ENCODE data around the gene ADGRV1.
"Not testable (repeated sequence)": the region's sequence is repeated elsewhere in the genome, so short reads cannot be mapped to it uniquely, and the experiment has no call there.

The ADGRV1 gene

DNA sequence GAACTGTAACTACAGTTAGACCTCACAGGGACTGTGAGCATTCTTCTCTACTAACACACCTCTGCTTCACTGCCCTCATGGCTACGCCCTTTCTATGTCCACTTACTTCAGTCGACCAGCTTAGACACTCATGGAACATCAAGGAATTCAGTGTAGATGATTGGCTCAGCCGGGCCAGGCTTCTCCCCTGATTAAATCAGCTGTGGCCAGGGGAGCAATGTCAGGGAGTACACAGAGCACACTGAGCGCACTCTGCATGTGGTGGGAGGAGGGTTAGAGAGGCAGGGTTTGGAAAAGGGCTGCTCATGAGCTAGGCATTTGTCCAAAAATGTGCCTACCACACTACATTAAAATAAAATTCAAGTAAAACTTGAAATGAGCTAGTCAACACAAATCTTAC, 424.0 kb downstream of the ADGRV1 start:
- DNase-seq (ENCODE audit: low read depth in 4 of 4, low spot score in 1 of 4): no peak

DNA sequence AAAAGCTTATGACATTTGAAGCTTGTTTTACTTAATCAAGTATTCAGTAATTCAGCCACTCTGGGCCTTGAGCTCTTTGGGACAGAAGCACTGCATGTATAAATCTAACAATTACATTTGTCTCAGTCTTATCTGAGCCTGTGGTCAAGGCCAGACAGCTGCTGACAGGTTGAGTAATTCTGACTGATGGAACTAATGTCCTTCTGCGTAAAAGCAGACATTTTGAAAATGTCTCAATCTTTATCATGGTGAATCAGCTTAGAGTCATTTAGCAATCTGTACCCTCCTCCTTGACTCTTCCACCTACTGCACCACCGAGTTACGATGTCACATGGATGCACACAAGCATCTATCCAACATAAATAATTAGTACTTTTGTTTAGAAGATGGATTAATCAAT, 424.6 kb downstream of the ADGRV1 start:
- DNase-seq (ENCODE audit: low read depth in 4 of 4, low spot score in 1 of 4): no peak

DNA sequence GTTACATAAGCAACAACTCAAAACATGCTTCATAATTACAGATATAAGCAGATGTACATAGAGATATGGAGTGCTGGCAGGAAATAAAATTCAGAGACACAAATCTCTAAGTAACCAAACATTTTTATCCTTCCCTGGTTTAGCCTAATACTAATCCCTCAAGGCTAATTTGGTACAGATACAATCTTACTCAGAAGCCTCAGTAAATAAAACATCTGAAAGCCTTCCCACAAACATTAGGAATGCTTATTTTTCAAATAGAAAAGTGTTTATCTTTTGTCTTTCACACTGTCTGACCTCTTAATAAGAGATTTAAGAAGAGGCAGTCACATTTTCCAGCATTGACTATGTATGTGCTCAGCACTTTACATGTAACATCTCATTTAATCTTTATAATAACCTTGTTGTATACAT, 425.1 kb downstream of the ADGRV1 start:
- DNase-seq (ENCODE audit: low read depth in 4 of 4, low spot score in 1 of 4): no peak

DNA sequence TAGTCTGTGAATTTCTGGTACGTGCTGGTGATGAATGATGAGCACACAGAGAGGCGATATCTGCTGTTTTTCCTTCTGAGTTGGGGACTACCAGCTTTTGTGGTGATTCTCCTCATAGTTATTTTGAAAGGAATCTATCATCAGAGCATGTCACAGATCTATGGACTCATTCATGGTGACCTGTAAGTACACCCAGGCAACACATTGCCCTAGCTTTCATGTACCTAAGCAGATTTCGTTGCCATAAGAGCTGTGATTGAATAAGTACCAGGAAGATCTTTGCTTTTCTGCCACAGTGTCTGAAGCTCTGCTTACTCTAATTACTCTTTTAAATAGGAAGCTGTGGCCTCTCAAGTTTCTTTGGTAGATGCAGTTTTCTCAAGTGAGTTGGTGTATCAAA, 426.7 kb downstream of the ADGRV1 start:
- DNase-seq (ENCODE audit: low read depth in 4 of 4, low spot score in 1 of 4): no peak

DNA sequence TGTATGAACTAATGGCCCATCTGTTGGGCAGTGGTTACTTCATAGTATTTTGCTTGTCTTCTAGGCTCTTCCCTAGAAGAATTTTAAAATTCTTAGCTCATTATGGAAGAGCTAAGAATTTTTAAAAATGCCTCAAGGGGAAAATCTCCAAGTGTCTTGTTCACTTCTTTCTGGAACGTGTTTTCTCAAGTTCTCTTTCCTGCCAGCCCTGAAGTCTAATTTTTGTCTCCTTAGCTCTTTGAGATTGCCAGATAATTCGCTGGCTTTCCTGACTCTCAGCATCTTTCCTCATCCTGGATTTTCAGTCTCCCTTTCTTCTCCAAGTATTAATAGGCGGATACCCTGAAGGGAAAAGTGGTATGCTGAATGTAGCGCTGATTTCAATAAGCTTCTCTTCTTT, 429.1 kb downstream of the ADGRV1 start:
- DNase-seq (ENCODE audit: low read depth in 4 of 4, low spot score in 1 of 4): no peak

DNA sequence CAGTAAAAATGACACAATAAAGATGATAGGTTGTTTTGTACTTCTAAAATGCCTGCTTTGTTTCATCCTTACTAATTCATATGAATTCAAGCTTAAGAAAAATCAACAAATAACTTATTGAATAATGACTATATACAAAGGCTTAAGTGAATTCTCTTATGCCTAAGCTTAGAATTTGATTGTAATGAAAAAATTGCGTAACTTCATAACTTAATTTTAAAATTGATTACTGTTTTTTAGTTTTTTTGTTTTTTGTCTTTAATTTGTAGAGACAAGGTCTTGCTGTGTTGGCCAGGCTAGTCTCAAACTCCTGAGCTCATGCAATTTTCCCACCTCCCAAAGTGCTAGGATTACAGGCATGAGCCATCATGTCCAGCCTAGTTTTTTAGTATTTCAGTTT, 432.6 kb downstream of the ADGRV1 start:
- DNase-seq (ENCODE audit: low read depth in 4 of 4, low spot score in 1 of 4): no peak

DNA sequence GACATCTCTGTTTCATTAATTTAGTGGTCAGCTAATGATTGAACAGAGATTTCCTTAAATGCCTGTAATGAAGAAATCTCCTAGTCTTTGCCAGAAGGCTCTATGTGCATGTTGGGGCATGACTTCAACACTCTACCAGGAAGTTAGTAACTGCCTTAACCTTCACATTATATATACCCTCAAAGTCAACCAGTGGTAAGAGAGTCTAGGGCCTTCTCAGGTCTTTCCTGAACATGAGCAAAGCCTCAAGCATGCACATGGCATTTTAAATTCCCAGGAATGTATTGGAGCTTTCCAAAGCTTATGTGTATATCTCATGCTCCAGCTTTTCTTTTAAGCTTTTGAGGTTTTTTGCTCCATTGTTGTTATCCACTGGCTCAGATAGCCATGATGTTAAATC, 436.2 kb downstream of the ADGRV1 start:
- no peak for DNase-seq (ENCODE audit: low read depth in 4 of 4, low spot score in 1 of 4)

DNA sequence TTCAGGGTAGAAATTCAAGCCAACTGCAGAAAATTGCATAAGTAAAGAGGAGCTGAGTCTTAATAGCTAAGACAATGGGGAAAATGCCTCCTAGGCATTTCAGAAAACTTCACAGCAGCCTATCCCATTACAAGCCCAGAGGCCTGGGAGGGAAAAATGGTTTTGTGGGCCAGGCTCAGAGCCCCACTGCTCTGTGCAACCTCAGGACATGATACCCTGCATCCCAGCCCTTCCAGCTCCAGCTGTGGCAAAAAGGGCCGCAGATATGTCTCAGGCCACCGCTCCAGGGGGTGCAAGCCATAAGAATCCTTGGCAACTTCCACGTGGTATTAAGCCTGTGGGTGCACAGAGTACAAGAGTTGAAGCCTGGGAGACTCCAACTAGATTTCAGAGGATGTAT, 437.5 kb downstream of the ADGRV1 start:
- DNase-seq (ENCODE audit: low read depth in 4 of 4, low spot score in 1 of 4): no peak

DNA sequence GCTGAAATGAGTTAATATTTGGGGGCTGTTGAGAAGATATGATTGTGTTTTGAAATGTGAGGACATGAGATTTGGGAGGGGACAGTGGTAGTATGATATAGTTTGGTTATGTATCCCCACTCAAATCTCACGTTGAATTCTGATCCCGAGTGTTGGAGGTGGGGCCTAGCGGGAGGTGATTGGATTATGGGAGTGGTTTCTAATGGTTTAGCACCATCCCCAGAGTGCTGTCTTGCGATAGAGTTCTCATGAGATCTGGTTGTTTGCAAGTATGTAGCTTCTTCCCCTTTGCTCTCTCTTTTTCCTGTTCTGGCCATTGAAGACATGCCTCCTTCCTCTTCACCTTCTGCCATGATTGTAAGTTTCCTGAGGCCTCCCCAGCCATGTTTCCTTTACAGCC, 438.5 kb downstream of the ADGRV1 start:
- no peak for DNase-seq (ENCODE audit: low read depth in 4 of 4, low spot score in 1 of 4)

DNA sequence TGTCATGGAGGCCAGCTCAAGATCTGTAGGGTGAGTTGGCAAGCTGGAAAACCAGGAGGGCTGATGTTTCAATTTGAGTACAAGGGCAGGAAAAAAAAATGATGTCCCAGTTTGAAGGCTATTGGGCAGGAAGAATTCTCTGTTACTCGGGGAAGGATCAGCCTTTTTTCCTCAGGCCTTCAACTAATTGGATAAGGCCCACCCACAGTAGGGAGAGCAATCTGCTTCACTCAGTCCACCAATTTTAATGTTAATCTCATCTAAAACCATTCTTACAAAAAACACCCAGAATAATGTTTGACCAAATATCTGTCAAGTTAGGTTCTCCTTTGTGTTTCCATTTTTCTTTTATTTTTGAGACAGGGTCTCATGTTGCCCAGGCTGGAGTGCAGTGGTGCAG, 442.1 kb downstream of the ADGRV1 start:
- DNase-seq (ENCODE audit: low read depth in 4 of 4, low spot score in 1 of 4): no peak

DNA sequence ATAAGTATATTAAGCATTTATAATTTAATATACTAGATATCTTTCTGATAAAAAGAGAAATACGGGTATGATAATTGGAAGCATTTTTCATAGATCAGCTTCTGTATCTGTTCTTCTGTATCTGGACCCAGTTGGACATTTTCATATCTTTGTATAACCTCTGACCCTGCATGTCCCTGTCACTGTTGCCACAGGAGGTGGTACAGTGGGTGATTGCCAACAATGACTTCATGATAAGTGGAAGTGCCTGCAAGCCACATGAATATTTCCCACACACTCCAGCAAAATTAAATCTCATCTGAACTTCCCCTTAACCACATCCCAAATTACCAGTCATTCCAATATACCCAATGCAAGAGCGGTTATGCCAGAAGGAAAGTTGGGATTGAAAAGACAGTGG, 448.1 kb downstream of the ADGRV1 start:
- no peak for DNase-seq (ENCODE audit: low read depth in 4 of 4, low spot score in 1 of 4)

DNA sequence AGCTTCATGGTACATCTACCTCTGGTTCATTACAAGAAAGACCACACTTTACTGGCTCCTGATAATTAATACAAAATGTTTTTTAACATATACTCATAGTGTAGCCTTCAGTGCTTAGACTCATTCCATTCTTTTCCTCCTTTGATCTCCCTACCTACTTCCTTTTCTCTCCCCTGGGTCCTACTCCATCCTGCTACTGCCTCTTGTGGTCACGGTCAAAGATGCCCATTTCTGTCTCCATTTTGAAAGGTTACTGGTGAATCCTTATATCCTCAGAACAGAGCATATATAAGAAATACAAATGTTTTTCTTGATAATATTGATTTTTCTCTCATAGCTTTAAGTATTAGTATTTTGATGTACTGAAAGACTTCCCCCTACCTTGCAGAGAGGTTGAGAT, 448.7 kb downstream of the ADGRV1 start:
- DNase-seq (ENCODE audit: low read depth in 4 of 4, low spot score in 1 of 4): no peak

DNA sequence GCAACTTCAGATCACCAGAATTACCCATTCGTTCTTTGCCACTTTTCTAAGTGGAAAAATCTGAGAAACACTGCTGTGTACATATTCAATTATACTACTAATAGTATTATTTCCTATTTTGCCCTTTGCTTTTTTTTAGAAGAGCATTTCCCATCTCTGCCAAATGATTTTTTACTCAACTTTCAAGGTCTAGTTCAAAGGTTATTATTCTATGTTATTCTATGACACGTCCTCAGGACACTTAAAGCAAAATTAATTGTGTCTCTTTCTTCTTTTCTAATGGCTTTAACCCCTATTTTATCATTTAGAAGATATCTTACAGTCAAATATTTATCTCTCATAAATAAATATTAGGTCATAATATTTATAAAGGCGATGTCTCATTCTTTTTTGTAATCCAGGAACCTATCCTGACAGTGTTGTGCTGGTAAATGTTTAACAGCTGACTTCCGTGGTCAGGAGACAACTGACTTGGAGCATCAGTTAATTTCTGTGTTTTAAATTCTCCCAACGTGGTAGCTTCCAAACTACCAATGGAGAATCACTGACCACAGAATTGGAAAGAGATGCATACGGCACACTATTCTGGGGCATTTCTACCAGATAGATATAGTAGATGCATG, 449.3 kb downstream of the ADGRV1 start:
- DNase-seq (ENCODE audit: low read depth in 4 of 4, low spot score in 1 of 4): no peak

DNA sequence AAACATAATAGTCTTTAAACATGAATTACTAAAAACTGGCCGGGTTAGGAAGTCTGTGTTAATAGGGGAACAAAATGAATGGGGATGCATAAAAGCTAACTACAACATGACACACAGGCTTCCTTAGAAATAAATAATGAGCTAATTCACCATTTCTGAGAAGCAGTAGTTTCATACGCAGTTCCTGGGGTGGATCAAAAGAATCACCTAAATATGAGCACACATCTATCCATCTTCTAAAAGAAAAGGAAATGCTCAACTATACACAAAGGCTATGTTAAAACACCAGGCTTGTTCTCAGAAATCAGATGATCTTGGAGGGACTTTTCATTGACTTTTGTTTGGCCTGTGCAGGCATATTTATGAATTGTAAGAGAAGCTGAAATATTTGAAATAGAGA, 451.5 kb downstream of the ADGRV1 start:
- DNase-seq (ENCODE audit: low read depth in 4 of 4, low spot score in 1 of 4): no peak

DNA sequence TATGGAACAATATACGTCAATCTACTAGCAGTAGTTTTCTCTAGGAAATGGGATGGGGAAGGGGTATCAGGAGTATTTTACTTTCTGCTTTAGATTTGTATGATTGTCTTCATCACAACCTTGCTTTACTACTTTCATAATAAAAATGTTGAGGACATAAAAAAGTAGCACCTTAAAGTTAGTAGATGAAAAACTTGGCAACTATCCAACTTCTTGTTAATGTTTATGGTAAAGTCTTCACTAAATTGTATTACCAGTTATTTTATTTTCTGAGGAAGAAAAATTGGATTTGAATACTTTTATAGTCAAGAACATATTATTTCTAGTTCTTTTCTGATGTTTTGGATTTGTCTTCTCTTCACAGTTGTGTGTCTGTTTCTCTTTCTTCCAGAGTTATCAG, 452.4 kb downstream of the ADGRV1 start:
- no peak for DNase-seq (ENCODE audit: low read depth in 4 of 4, low spot score in 1 of 4)

DNA sequence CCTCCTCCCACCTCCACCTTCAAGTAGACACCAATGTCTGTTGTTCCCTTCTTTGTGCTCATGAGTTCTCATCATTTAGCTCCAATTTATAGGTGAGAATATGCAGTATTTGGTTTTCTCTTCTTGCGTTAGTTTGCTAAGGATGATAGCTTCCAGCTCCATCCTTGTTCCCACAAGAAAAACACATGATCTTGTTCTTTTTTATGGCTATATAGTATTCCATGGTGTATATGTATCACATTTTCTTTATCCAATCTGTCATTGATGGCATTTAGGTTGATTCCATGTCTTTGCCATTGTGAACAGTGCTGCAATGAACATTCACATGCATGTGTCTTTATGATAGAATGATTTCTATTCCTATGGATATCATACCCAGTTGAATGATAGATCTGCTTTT, 454.3 kb downstream of the ADGRV1 start:
- not testable (repeated sequence) for DNase-seq (ENCODE audit: low read depth in 4 of 4, low spot score in 1 of 4)

DNA sequence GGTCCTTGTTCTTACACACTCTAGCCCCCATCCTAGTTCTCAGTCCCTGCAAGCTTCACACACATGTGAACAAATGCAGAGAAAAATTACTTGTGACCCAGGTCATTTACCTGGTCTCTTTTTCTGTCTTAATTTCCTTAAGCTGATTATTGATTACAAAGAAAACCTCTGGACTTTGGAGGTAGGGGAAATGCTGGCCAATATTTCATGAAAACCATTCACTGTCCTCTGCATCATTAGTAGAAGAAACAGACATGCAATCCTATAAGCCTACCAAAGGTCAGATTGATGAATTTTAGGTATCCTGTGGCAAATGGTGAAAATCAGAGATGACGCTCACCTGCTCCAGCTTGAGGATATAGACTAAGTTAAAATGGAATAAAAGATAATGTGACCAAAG, 457.7 kb downstream of the ADGRV1 start:
- DNase-seq (ENCODE audit: low read depth in 4 of 4, low spot score in 1 of 4): no peak

DNA sequence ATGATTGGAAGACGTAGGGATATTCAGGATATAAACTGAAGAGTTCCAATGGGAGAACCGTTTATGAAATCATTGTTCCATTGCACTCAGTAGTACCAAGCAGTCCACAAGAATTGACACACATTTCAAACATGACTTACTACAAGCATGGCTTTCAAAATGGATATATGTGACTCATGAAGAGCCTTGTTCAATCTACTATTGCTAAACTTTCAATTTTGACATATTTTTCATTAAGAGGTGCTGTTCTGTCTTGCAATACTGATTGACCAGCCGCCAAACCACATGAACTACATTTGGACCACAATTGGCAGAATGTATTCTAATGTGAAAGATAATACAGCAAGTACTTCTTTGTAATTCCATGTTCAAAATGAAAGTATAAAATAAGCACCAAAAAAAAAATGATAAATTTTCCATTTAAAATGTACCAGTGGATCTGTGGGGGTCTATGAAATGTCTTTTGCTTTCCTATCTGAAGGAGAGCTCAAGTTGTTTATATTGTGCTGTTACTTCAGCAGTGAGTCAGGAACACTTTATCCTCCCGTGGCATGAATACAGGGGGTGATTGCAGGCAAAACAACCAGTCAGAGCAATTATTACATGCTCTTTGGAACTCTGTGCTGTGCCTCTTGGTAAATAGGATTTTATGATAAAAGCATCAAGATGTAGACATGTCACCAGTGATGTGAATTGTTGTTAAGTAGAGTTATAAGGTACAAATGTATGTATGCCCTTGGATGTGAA, 458.5 kb downstream of the ADGRV1 start:
- DNase-seq (ENCODE audit: low read depth in 4 of 4, low spot score in 1 of 4): no peak

DNA sequence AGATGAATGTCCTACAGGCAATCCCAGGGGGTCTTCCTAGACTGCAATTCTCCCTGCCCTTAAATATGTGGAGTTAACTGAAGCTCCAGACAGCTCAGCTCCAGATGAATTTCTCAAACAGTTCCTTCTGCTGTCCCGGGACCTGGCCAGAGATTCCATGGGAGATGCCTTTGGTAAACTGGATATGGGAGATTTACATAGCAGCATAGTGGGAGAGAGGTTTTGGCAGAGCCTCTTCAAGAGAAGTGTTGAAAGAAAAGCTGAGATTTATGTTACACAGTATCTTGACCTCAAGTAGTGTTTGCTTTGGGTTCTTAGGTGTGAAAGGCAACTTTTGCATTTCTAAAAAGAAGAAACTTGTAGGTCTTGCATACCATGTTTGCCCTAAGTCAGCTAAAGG, 459.6 kb downstream of the ADGRV1 start:
- no peak for DNase-seq (ENCODE audit: low read depth in 4 of 4, low spot score in 1 of 4)

DNA sequence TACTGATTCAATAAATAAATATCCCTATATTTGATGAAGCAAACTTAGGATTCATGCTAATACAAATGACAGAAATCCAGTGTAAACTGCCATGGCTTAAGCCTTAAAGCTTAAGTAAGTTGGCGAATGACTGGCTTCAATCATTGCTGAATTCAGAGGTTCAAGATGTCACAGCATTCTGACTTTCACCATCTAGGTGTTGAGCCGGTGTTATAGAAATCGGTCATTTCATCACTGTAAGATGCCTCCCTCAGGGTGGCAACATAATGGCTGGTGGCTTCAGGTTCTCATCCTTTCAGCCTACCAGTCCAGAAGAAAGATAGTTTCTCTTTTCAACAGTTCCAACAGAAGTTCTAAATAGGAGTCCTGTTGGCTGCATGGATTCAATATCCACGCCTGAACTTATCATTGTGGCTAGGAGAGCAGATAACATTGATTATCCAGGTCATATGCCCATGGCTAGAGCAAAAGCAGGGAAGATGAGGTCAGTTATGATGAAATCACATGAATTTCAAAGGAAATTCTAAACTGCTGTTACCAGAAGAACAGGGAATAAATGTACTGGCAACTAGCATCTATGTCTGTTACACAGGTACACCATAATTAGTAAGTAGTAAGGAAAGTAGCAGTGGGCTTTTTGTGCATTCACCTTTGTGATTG, 460.2 kb downstream of the ADGRV1 start:
- no peak for DNase-seq (ENCODE audit: low read depth in 4 of 4, low spot score in 1 of 4)

DNA sequence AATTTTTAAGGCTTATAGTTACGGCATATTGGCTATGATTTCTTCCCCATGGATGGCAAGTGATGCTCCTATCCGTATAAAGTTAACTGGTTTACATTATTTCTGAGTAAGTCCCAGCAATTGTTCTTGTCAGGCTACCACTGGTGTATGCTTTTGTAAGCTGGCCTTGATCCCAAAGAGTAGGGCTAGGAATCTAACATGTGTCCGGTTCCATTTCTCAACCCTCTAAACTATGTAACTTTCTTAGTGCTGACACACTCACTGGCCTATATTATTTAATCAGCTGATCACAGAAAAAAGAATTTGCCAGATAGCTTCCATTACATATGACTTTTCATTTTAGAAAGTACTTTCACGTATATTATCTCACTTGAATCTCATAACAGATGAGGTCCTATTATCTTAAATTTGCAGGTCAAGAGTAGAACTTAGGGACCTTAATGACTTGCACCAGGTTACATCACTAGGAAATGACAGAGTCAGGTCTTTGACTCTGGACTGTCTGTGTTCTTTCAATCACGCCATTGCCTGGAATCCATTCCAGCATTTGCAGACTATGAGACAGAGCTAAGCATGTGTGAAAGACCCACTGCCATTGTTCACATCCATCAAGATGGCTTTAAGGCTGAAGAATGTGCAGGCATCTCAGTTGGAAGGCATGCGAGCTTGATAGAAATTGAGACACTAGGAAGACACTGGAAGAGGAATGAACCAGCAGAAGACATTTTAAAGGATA, 461.6 kb downstream of the ADGRV1 start:
- no peak for DNase-seq (ENCODE audit: low read depth in 4 of 4, low spot score in 1 of 4)

DNA sequence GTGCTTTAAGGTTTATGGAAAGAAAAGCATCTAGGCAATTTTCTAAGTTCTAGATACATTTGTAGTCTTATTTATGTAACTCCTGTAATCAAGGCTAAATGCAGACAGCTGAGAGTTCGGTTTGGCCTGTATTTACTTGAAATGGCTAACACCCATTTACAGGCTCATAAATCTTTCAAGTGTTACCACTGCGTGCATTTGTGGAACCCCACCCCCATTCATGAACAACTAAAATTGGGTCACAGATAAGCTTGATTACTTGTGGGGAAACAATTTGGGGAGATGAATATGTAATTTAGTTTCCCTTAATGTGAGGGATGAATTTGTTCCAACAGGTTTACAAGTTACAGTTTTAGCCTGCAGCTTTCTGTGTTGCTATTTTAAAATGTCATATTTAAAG, 463.9 kb downstream of the ADGRV1 start:
- no peak for DNase-seq (ENCODE audit: low read depth in 4 of 4, low spot score in 1 of 4)
